ENCODE results near the gene SHISA5. TPM values are rescaled to one million over a fixed set of nuclear protein-coding genes. Genes with fewer than 3 reads are reported as not detected.

SHISA5 gene
- polyA plus RNA-seq, 2 of the 4 experiments (the other 2 are of a cell fraction), result 87.5 to 94.3 TPM

DNA sequence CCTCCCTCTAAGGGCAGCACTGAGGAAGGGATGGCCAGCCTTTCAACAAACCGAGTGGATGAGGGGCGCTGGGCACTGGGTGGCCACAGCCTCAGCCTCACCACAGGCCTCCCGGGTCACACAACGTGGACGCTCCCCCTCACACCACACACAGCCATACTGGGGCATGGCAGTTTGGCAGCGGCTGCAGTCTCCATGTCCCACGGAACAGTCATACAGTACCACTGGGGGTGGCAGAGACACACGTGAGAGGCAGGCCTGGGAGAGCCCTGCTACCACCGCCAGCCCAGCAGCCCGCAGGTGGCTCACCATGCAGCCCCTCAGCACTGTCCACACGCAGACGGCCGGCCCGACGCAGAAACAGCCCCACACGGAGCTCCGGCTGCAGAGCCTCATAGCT, 85.8 kb downstream of the SHISA5 start:
- no peak overlapping the region for H3K27ac ChIP-seq
- no peaks in the 10 kb centered on the region for H3K4me1 ChIP-seq
- no peak overlapping the region for H3K4me2 ChIP-seq
- CTCF ChIA-PET, result interaction anchor here (31.5 kb wide), 1 partner anchor 13 kb away, joined by 488 read pairs; the partner anchor contains the start of gene PLXNB1
- POLR2A ChIA-PET, result no interaction called here
- WGBS (ENCODE audit: missing lambda C conversion rate), result 79% methylated on average over 8 of the region's 17 CpGs
- FAIRE-seq (no peak), ATAC-seq (no peak), DNase-seq (ENCODE audit: low read depth in 1 of 2, low spot score in 1 of 2) (no peak)
- H3K4me3 ChIP-seq, result no peak overlapping the region
- no peaks in the 10 kb centered on the region for H3K9me3 ChIP-seq
- no peak for TF ChIP-seq FOSL2 (IDR thresholded peaks at IDR 0.05)
- TF ChIP-seq FOSL2 (CRISPR knock-in tag; IDR thresholded peaks at IDR 0.05), result no peak
- TF ChIP-seq HDAC2 (IDR thresholded peaks at IDR 0.05), result no peak
- TF ChIP-seq NFE2L2 (conservative IDR thresholded peaks at IDR 0.05; ENCODE audit: low read length), result no peak
- TF ChIP-seq EP300 (IDR thresholded peaks at IDR 0.05), result no peak
- TF ChIP-seq EHMT2 (IDR thresholded peaks at IDR 0.05; ENCODE audit: low read depth), result no peak
- no peak for TF ChIP-seq HOXB13 (CRISPR knock-in tag; IDR thresholded peaks at IDR 0.05; ENCODE audit: low read depth)
- TF ChIP-seq POLR2A (IDR thresholded peaks at IDR 0.05; ENCODE audit: low read length), result no peak
- TF ChIP-seq GATA3 (IDR thresholded peaks at IDR 0.05; ENCODE audit: borderline replicate concordance), result no peak
- no peak for TF ChIP-seq CBX8 (IDR thresholded peaks at IDR 0.05)
- TF ChIP-seq CBX2 (IDR thresholded peaks at IDR 0.05; ENCODE audit: borderline replicate concordance, low read depth), result no peak
- no peak for TF ChIP-seq EHF (CRISPR knock-in tag; IDR thresholded peaks at IDR 0.05)
- no peak for TF ChIP-seq ZNF302 (CRISPR knock-in tag; IDR thresholded peaks at IDR 0.05)
- TF ChIP-seq RAD21 (conservative IDR thresholded peaks at IDR 0.05 in 1 of 2, IDR thresholded peaks at IDR 0.05 in 1 of 2), result no peak
- no peak for TF ChIP-seq RCOR1 (IDR thresholded peaks at IDR 0.05; ENCODE audit: low read depth, low read length)
- no peak for TF ChIP-seq FOXS1 (CRISPR knock-in tag; IDR thresholded peaks at IDR 0.05)
- TF ChIP-seq MAFK (IDR thresholded peaks at IDR 0.05; ENCODE audit: partially characterized antibody), result no peak
- TF ChIP-seq, protein P1, sequence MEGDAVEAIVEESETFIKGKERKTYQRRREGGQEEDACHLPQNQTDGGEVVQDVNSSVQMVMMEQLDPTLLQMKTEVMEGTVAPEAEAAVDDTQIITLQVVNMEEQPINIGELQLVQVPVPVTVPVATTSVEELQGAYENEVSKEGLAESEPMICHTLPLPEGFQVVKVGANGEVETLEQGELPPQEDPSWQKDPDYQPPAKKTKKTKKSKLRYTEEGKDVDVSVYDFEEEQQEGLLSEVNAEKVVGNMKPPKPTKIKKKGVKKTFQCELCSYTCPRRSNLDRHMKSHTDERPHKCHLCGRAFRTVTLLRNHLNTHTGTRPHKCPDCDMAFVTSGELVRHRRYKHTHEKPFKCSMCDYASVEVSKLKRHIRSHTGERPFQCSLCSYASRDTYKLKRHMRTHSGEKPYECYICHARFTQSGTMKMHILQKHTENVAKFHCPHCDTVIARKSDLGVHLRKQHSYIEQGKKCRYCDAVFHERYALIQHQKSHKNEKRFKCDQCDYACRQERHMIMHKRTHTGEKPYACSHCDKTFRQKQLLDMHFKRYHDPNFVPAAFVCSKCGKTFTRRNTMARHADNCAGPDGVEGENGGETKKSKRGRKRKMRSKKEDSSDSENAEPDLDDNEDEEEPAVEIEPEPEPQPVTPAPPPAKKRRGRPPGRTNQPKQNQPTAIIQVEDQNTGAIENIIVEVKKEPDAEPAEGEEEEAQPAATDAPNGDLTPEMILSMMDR (IDR thresholded peaks at IDR 0.05), result no peak
- TF ChIP-seq NR3C1 (IDR thresholded peaks at IDR 0.05), result no peak
- no peak for TF ChIP-seq HEYL (CRISPR knock-in tag; IDR thresholded peaks at IDR 0.05)
- TF ChIP-seq, protein P2, sequence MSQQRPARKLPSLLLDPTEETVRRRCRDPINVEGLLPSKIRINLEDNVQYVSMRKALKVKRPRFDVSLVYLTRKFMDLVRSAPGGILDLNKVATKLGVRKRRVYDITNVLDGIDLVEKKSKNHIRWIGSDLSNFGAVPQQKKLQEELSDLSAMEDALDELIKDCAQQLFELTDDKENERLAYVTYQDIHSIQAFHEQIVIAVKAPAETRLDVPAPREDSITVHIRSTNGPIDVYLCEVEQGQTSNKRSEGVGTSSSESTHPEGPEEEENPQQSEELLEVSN (IDR thresholded peaks at IDR 0.05; ENCODE audit: borderline replicate concordance, low read depth), result no peak

Small RNA genes within 50 kb of the gene (small RNA-seq; reads per million reads assigned to genes)
- 0 to 0.04 (median 0) reads per million in 6 experiments for gene MIR6823

Other genes with a start within 250 kb of the SHISA5 start
- gene NME6, start 202.8 kb downstream of the SHISA5 start, polyA plus RNA-seq (2011; rRNA removed), result 20.5 and 22.7 TPM in 2 replicates
- gene NME6, start 202.8 kb downstream of the SHISA5 start, polyA plus RNA-seq (2017; fragmentation: RNase III; extraction: RNeasy Plus Mini Kit Qiagen cat#74134 plus additional on column Dnase treatment), result 22.8 to 24.0 TPM (median 23.2 TPM) in 3 replicates
- gene SPINK8, start 170.5 kb downstream of the SHISA5 start, polyA plus RNA-seq (2011; rRNA removed), result not detected in 2 replicates
- not detected in 3 replicates for gene SPINK8, start 170.5 kb downstream of the SHISA5 start, polyA plus RNA-seq (2017; fragmentation: RNase III; extraction: RNeasy Plus Mini Kit Qiagen cat#74134 plus additional on column Dnase treatment)
- gene FBXW12, start 132.0 kb downstream of the SHISA5 start, polyA plus RNA-seq (2011; rRNA removed), result not detected in 2 replicates
- gene FBXW12, start 132.0 kb downstream of the SHISA5 start, polyA plus RNA-seq (2017; fragmentation: RNase III; extraction: RNeasy Plus Mini Kit Qiagen cat#74134 plus additional on column Dnase treatment), result not detected in 3 replicates
- gene PLXNB1, start 74.1 kb downstream of the SHISA5 start, polyA plus RNA-seq (2011; rRNA removed), result 10.0 and 12.6 TPM in 2 replicates
- gene PLXNB1, start 74.1 kb downstream of the SHISA5 start, polyA plus RNA-seq (2017; fragmentation: RNase III; extraction: RNeasy Plus Mini Kit Qiagen cat#74134 plus additional on column Dnase treatment), result 16.7 to 20.9 TPM (median 20.5 TPM) in 3 replicates
- 19.8 and 22.9 TPM in 2 replicates for gene CCDC51, start 64.1 kb downstream of the SHISA5 start, polyA plus RNA-seq (2011; rRNA removed)
- 24.6 to 26.7 TPM (median 25.7 TPM) in 3 replicates for gene CCDC51, start 64.1 kb downstream of the SHISA5 start, polyA plus RNA-seq (2017; fragmentation: RNase III; extraction: RNeasy Plus Mini Kit Qiagen cat#74134 plus additional on column Dnase treatment)
- gene TMA7, start 63.9 kb downstream of the SHISA5 start, polyA plus RNA-seq (2011; rRNA removed), result 139 and 303 TPM in 2 replicates
- gene TMA7, start 63.9 kb downstream of the SHISA5 start, polyA plus RNA-seq (2017; fragmentation: RNase III; extraction: RNeasy Plus Mini Kit Qiagen cat#74134 plus additional on column Dnase treatment), result 417 to 485 TPM (median 420 TPM) in 3 replicates
- gene ATRIP, start 57.4 kb downstream of the SHISA5 start, polyA plus RNA-seq (2011; rRNA removed), result 8.5 and 9.4 TPM in 2 replicates
- gene ATRIP, start 57.4 kb downstream of the SHISA5 start, polyA plus RNA-seq (2017; fragmentation: RNase III; extraction: RNeasy Plus Mini Kit Qiagen cat#74134 plus additional on column Dnase treatment), result 5.8 to 6.6 TPM (median 6.1 TPM) in 3 replicates
- gene PFKFB4, start 52.6 kb upstream of the SHISA5 start, polyA plus RNA-seq (2011; rRNA removed), result 8.4 and 15.0 TPM in 2 replicates
- 19.6 to 21.1 TPM (median 20.9 TPM) in 3 replicates for gene PFKFB4, start 52.6 kb upstream of the SHISA5 start, polyA plus RNA-seq (2017; fragmentation: RNase III; extraction: RNeasy Plus Mini Kit Qiagen cat#74134 plus additional on column Dnase treatment)
- gene UCN2, start 59.6 kb upstream of the SHISA5 start, polyA plus RNA-seq (2011; rRNA removed), result 4.0 and 7.2 TPM in 2 replicates
- gene UCN2, start 59.6 kb upstream of the SHISA5 start, polyA plus RNA-seq (2017; fragmentation: RNase III; extraction: RNeasy Plus Mini Kit Qiagen cat#74134 plus additional on column Dnase treatment), result 14.1 to 15.9 TPM (median 15.6 TPM) in 3 replicates
- gene COL7A1, start 91.2 kb upstream of the SHISA5 start, polyA plus RNA-seq (2011; rRNA removed), result 36.5 and 63.0 TPM in 2 replicates
- 213 to 273 TPM (median 240 TPM) in 3 replicates for gene COL7A1, start 91.2 kb upstream of the SHISA5 start, polyA plus RNA-seq (2017; fragmentation: RNase III; extraction: RNeasy Plus Mini Kit Qiagen cat#74134 plus additional on column Dnase treatment)
- gene UQCRC1, start 105.5 kb upstream of the SHISA5 start, polyA plus RNA-seq (2011; rRNA removed), result 279 and 338 TPM in 2 replicates
- 233 to 256 TPM (median 254 TPM) in 3 replicates for gene UQCRC1, start 105.5 kb upstream of the SHISA5 start, polyA plus RNA-seq (2017; fragmentation: RNase III; extraction: RNeasy Plus Mini Kit Qiagen cat#74134 plus additional on column Dnase treatment)
- gene TMEM89, start 117.6 kb upstream of the SHISA5 start, polyA plus RNA-seq (2011; rRNA removed), result not detected in 2 replicates
- gene TMEM89, start 117.6 kb upstream of the SHISA5 start, polyA plus RNA-seq (2017; fragmentation: RNase III; extraction: RNeasy Plus Mini Kit Qiagen cat#74134 plus additional on column Dnase treatment), result 0.21 TPM in 1 of 3 replicates, not detected in the others
- gene SLC26A6, start 131.3 kb upstream of the SHISA5 start, polyA plus RNA-seq (2011; rRNA removed), result 12.5 and 12.7 TPM in 2 replicates
- 20.0 to 25.5 TPM (median 23.2 TPM) in 3 replicates for gene SLC26A6, start 131.3 kb upstream of the SHISA5 start, polyA plus RNA-seq (2017; fragmentation: RNase III; extraction: RNeasy Plus Mini Kit Qiagen cat#74134 plus additional on column Dnase treatment)
- 2.2 and 3.2 TPM in 2 replicates for gene CELSR3, start 158.7 kb upstream of the SHISA5 start, polyA plus RNA-seq (2011; rRNA removed)
- gene CELSR3, start 158.7 kb upstream of the SHISA5 start, polyA plus RNA-seq (2017; fragmentation: RNase III; extraction: RNeasy Plus Mini Kit Qiagen cat#74134 plus additional on column Dnase treatment), result 4.6 to 5.2 TPM (median 4.8 TPM) in 3 replicates
- 10.2 and 13.6 TPM in 2 replicates for gene NCKIPSD, start 181.7 kb upstream of the SHISA5 start, polyA plus RNA-seq (2011; rRNA removed)
- gene NCKIPSD, start 181.7 kb upstream of the SHISA5 start, polyA plus RNA-seq (2017; fragmentation: RNase III; extraction: RNeasy Plus Mini Kit Qiagen cat#74134 plus additional on column Dnase treatment), result 10.8 to 13.2 TPM (median 10.9 TPM) in 3 replicates
- 78.4 and 81.3 TPM in 2 replicates for gene IP6K2, start 213.0 kb upstream of the SHISA5 start, polyA plus RNA-seq (2011; rRNA removed)
- 55.6 to 67.1 TPM (median 61.9 TPM) in 3 replicates for gene IP6K2, start 213.0 kb upstream of the SHISA5 start, polyA plus RNA-seq (2017; fragmentation: RNase III; extraction: RNeasy Plus Mini Kit Qiagen cat#74134 plus additional on column Dnase treatment)

Data from A549 (cell line).